ENCODE data around the gene FITM1.

- TF ChIP-seq CTCF (IDR thresholded peaks at IDR 0.05; ENCODE audit: low read length): no peak
- no peak for TF ChIP-seq EZH2 (IDR thresholded peaks at IDR 0.05; ENCODE audit: borderline replicate concordance, low read length)
Measured at GRCh38 chr14:24122898-24123297, 7.6 kb upstream of the FITM1 start.
